HL-60 (cell line): Measurements from ENCODE around the gene SVIL.

Experiments used
- DNase-seq, 2 experiments: peaks; one replicate each; pipeline ENCODE4 v3.0.0-alpha.2; 2010 to 2020; ENCODE audit warnings: low read depth in 1 of 2, low spot score in 1 of 2
- H3K27ac ChIP-seq: fragments of 250-450 bp; sonication (Bioruptor Pico); replicated peaks from 2 replicates; pipeline ENCODE4 v1.5.1; 2020; ENCODE audit warnings: mild to moderate bottlenecking, moderate library complexity
- H3K27me3 ChIP-seq: fragments of 250-450 bp; sonication (Bioruptor Pico); 2 replicates; pipeline ENCODE4 v1.5.1; 2021; ENCODE audit warnings: mild to moderate bottlenecking, moderate library complexity; ENCODE audit not compliant: insufficient read depth, poor library complexity, severe bottlenecking
- H3K4me3 ChIP-seq: replicated peaks from 2 replicates; pipeline ENCODE4 v1.5.1; 2011; ENCODE audit warnings: mild to moderate bottlenecking, control low read depth, low read length; ENCODE audit not compliant: insufficient read depth
- CTCF ChIP-seq: IDR thresholded peaks from one replicate; pipeline ENCODE4 v1.5.1; 2011; ENCODE audit warnings: low read length, control low read depth, inconsistent platforms; ENCODE audit not compliant: insufficient read depth
- GABPA ChIP-seq: IDR thresholded peaks from 2 replicates; pipeline ENCODE4 v1.6.1; 2012; ENCODE audit warnings: low read depth
- POLR2AphosphoS5 ChIP-seq: IDR thresholded peaks from 2 replicates; pipeline ENCODE4 v1.6.1; 2012; ENCODE audit warnings: low read depth
- REST ChIP-seq: IDR thresholded peaks from 2 replicates; pipeline ENCODE4 v1.6.1; 2012; ENCODE audit warnings: low read depth; ENCODE audit not compliant: insufficient replicate concordance
- SPI1 ChIP-seq: IDR thresholded peaks from 2 replicates; pipeline ENCODE4 v1.6.1; 2012; ENCODE audit warnings: low read depth, mild to moderate bottlenecking, borderline replicate concordance

Gene SVIL

GRCh38 chr10:29622382-29622922 is 12.3 kb downstream of the SVIL start:
- Histone ChIP-seq H3K4me3 (no peak overlapping the region), H3K27ac (no peak overlapping the region), H3K27me3 (no peaks in the 10 kb centered on the region)
- no peak for DNase-seq
- TF ChIP-seq REST (no peak), CTCF (no peak), POLR2AphosphoS5 (no peak), GABPA (no peak), SPI1 (no peak)

GRCh38 chr10:29621161-29621560 is 13.6 kb downstream of the SVIL start:
- no peak for DNase-seq
- Histone ChIP-seq H3K27ac (no peak overlapping the region), H3K4me3 (no peak overlapping the region), H3K27me3 (no peaks in the 10 kb centered on the region)
- no peak for TF ChIP-seq REST
- no peak for TF ChIP-seq GABPA
- no peak for TF ChIP-seq SPI1
- TF ChIP-seq POLR2AphosphoS5 = no peak
- TF ChIP-seq CTCF = no peak

GRCh38 chr10:29620112-29620690 is 14.6 kb downstream of the SVIL start:
- Histone ChIP-seq H3K27me3 (no peaks in the 10 kb centered on the region), H3K27ac (no peak overlapping the region), H3K4me3 (no peak overlapping the region)
- no peak for DNase-seq
- TF ChIP-seq REST (no peak), SPI1 (no peak), CTCF (no peak), GABPA (no peak)
